ENCODE data around the gene HELLS.
"Not testable (repeated sequence)": the region's sequence is repeated elsewhere in the genome, so short reads cannot be mapped to it uniquely, and the experiment has no call there.

HELLS gene

DNA sequence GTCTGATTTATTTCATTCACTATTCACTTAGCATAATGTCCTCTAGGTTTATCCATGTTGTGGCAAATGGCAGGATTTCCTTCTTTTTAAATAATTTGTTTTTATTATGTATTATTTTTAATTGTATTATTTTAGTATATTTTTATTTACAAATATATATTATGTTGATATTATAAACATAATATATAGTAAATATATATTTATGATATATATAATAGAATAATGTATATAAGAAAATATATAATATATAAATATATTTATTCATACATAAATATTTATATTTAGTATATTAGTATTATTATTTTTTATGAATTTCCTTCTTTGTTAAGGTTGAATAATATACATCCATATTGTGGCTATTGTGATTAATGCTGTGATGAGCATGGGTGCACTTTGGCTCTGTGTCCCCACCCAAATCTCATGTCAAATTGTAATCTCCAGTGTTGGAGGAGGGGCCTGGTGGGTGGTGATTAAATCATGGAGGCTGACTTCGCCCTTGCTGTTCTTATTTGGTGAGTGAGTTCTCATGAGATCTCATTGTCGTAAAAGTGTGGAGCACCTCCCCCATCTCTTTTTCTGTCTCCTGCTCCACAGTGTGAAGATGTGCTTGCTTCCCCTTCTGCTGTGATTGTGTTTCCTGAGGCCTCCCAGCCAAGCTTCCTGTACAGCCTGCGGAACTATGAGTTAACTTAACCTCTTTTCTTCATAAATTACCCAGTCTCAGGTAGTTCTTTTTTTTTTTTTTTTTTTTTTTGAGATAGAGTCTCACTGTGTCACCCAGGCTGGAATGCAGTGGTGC lies 85.7 kb downstream of the HELLS start:
- no peaks in the 10 kb centered on the region for H3K4me1 Mint-ChIP-seq (ENCODE audit: low read depth)
- no peaks in the 10 kb centered on the region for H3K27me3 Mint-ChIP-seq
- no peaks in the 10 kb centered on the region for H3K36me3 Mint-ChIP-seq
- H3K27ac Mint-ChIP-seq, result no peak overlapping the region
- no peaks in the 10 kb centered on the region for H3K9me3 Mint-ChIP-seq (ENCODE audit: low read depth)
- no peak overlapping the region for H3K4me3 Mint-ChIP-seq

- Mint-ChIP-seq H3K27ac (no peak overlapping the region), H3K9me3 (ENCODE audit: low read depth) (peaks cover 9% of the 10 kb centered on the region), H3K4me3 (no peak overlapping the region), H3K4me1 (ENCODE audit: low read depth) (no peaks in the 10 kb centered on the region), H3K27me3 (no peaks in the 10 kb centered on the region), H3K36me3 (no peaks in the 10 kb centered on the region)
Observed at GRCh38 chr10:94632954-94633353, 87.4 kb downstream of the HELLS start.

DNA sequence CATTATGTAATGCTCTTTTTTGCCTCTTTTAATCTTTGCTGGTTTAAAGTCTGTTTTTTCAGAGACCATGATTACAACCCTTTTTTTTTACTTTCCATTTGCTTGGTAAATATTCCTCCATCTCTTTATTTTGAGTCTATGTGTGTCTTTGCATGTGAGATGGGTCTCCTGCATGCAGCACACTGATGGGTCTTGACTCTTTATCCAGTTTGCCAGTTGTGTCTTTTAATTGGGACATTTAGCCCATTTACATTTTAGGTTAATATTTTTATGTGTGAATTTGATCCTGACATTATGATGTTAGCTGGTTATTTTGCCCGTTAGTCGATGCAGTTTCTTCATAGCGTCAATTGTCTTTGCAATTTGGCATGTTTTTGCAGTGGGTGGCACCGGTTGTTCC lies 92.5 kb downstream of the HELLS start:
- H3K4me3 Mint-ChIP-seq; H3K4me1 Mint-ChIP-seq (ENCODE audit: low read depth); H3K36me3 Mint-ChIP-seq; H3K27ac Mint-ChIP-seq; H3K27me3 Mint-ChIP-seq: not testable (repeated sequence)
- H3K9me3 Mint-ChIP-seq (ENCODE audit: low read depth), result peaks cover 17% of the 10 kb centered on the region

- peaks cover 2% of the 10 kb centered on the region for H3K27me3 Mint-ChIP-seq
- no peak overlapping the region for H3K27ac Mint-ChIP-seq
- no peaks in the 10 kb centered on the region for H3K4me1 Mint-ChIP-seq (ENCODE audit: low read depth)
- peaks cover 17% of the 10 kb centered on the region for H3K9me3 Mint-ChIP-seq (ENCODE audit: low read depth)
- H3K36me3 Mint-ChIP-seq, result no peaks in the 10 kb centered on the region
- H3K4me3 Mint-ChIP-seq, result no peak overlapping the region
Observed at GRCh38 chr10:94639902-94640301, 94.3 kb downstream of the HELLS start.

DNA sequence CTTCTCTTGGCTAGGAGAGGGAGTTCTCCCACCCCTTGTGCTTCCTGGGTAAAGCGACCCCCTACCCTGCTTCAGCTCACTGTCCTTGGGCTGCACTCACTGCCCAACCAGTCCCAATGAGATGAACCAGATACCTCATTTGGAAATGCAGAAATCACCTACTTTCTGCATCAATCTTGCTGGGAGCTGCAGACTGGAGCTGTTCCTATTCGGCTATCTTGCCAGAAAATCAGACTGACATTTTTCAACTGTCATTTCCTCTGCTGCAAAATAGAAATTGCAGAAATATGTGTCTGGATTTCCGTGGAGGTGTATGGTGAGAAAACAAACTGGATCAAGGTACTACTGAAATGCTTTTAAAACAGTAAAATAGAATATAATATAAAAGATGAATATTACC lies 95.0 kb downstream of the HELLS start:
- no peak overlapping the region for H3K4me3 Mint-ChIP-seq
- peaks cover 17% of the 10 kb centered on the region for H3K9me3 Mint-ChIP-seq (ENCODE audit: low read depth)
- no peaks in the 10 kb centered on the region for H3K36me3 Mint-ChIP-seq
- no peak overlapping the region for H3K27ac Mint-ChIP-seq
- H3K4me1 Mint-ChIP-seq (ENCODE audit: low read depth), result no peaks in the 10 kb centered on the region
- peaks cover 2% of the 10 kb centered on the region for H3K27me3 Mint-ChIP-seq

GRCh38 chr10:94641480-94641879 lies 95.9 kb downstream of the HELLS start:
- Mint-ChIP-seq H3K9me3 (ENCODE audit: low read depth) (peaks cover 17% of the 10 kb centered on the region), H3K27ac (no peak overlapping the region), H3K4me3 (no peak overlapping the region), H3K4me1 (ENCODE audit: low read depth) (no peaks in the 10 kb centered on the region), H3K27me3 (peaks cover 2% of the 10 kb centered on the region), H3K36me3 (no peaks in the 10 kb centered on the region)

GRCh38 chr10:94644352-94644751 lies 98.8 kb downstream of the HELLS start:
- no peaks in the 10 kb centered on the region for H3K36me3 Mint-ChIP-seq
- no peaks in the 10 kb centered on the region for H3K4me1 Mint-ChIP-seq (ENCODE audit: low read depth)
- H3K27ac Mint-ChIP-seq, result no peak overlapping the region

GRCh38 chr10:94645285-94645684 lies 99.7 kb downstream of the HELLS start:
- no peaks in the 10 kb centered on the region for H3K36me3 Mint-ChIP-seq
- peaks cover 2% of the 10 kb centered on the region for H3K27me3 Mint-ChIP-seq
- H3K27ac Mint-ChIP-seq, result no peak overlapping the region
- no peaks in the 10 kb centered on the region for H3K4me1 Mint-ChIP-seq (ENCODE audit: low read depth)
- no peaks in the 10 kb centered on the region for H3K9me3 Mint-ChIP-seq (ENCODE audit: low read depth)
- no peak overlapping the region for H3K4me3 Mint-ChIP-seq

More at GRCh38 chr10:94644352-94644751, 98.8 kb downstream of the HELLS start:
- Mint-ChIP-seq H3K9me3 (ENCODE audit: low read depth) (no peaks in the 10 kb centered on the region), H3K4me3 (no peak overlapping the region), H3K27me3 (peaks cover 2% of the 10 kb centered on the region)

All from activated naive CD8-positive, alpha-beta T cell (primary cell).